SK-N-SH (cell line): ENCODE measurements around the gene ISLR.

Experiments
- CTCF ChIP-seq: fragments of 200-600 bp; sonication (generic); IDR thresholded peaks from 2 replicates; pipeline ENCODE4 v1.6.1; 2017; ENCODE audit warnings: antibody characterized with exemption, mild to moderate bottlenecking, moderate library complexity
- EP300 ChIP-seq, 2 experiments: IDR thresholded peaks; 2 replicates each; pipeline versions ENCODE4 v1.4.0 to v1.6.1; 2012; ENCODE audit warnings: borderline replicate concordance in 1 of 2, low read depth in 1 of 2, low read length in 1 of 2
- EZH2phosphoT487 ChIP-seq: fragments of 200-600 bp; sonication (generic); IDR thresholded peaks from 2 replicates; pipeline ENCODE4 v1.6.1; 2017; ENCODE audit warnings: low read depth, mixed run types, mild to moderate bottlenecking, antibody characterized with exemption, moderate library complexity, borderline replicate concordance
- JUND ChIP-seq: IDR thresholded peaks from 2 replicates; pipeline ENCODE4 v1.4.0; 2012
- MXI1 ChIP-seq: IDR thresholded peaks from 2 replicates; pipeline ENCODE4 v1.6.1; 2012; ENCODE audit warnings: mild to moderate bottlenecking, low read depth, low read length, improper control_type of control experiment
- POLR2AphosphoS5 ChIP-seq: IDR thresholded peaks from 2 replicates; pipeline ENCODE4 v1.6.1; 2012; ENCODE audit warnings: low read depth, low read length
- RAD21 ChIP-seq: IDR thresholded peaks from 2 replicates; pipeline ENCODE4 v1.6.1; 2012; ENCODE audit warnings: mild to moderate bottlenecking, low read length
- REST ChIP-seq: IDR thresholded peaks from 2 replicates; pipeline ENCODE4 v1.6.1; 2012; ENCODE audit warnings: mild to moderate bottlenecking, low read depth, low read length, moderate library complexity
- TAF1 ChIP-seq: IDR thresholded peaks from 2 replicates; pipeline ENCODE4 v1.6.1; 2012; ENCODE audit warnings: low read depth, mild to moderate bottlenecking, low read length, moderate library complexity, borderline replicate concordance

- TF ChIP-seq CTCF (no peak), EP300 (IDR thresholded peaks at IDR 0.05; ENCODE audit: borderline replicate concordance in 1 of 2, low read depth in 1 of 2, low read length in 1 of 2) (no peak), EZH2phosphoT487 (no peak), POLR2AphosphoS5 (no peak; the same call in 1 of the 2 replicates), JUND (no peak), TAF1 (no peak), REST (no peak), MXI1 (no peak), RAD21 (no peak)
Observed at GRCh38 chr15:74174219-74174957, 878 bp downstream of the ISLR start.
